ENCODE measurements around the gene MPPED1.

DNA sequence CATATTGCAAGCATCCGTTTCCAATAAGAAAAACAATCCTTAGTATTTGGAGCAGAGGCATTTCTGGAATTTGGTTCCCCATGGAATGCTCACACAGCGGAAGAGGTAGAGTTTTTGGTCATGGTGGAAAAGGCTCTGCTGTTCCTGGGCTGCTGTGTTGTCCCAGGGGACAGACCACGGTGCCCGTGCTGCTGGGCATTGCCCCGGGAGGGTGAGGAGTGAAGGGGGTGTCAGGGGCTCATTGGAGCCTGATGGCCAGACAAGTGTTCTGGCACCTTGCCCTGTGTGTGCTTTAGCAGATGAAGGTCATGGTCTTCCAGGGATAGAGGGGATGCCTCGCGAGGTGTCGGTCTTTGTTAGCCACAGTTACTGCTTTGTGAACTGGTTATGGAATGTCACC, 61.2 kb downstream of the MPPED1 start:
- TF ChIP-seq, protein P1, sequence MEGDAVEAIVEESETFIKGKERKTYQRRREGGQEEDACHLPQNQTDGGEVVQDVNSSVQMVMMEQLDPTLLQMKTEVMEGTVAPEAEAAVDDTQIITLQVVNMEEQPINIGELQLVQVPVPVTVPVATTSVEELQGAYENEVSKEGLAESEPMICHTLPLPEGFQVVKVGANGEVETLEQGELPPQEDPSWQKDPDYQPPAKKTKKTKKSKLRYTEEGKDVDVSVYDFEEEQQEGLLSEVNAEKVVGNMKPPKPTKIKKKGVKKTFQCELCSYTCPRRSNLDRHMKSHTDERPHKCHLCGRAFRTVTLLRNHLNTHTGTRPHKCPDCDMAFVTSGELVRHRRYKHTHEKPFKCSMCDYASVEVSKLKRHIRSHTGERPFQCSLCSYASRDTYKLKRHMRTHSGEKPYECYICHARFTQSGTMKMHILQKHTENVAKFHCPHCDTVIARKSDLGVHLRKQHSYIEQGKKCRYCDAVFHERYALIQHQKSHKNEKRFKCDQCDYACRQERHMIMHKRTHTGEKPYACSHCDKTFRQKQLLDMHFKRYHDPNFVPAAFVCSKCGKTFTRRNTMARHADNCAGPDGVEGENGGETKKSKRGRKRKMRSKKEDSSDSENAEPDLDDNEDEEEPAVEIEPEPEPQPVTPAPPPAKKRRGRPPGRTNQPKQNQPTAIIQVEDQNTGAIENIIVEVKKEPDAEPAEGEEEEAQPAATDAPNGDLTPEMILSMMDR (conservative IDR thresholded peaks at IDR 0.05; ENCODE audit: low read length): no peak
- no peak for TF ChIP-seq EZH2phosphoT487 (IDR thresholded peaks at IDR 0.05; ENCODE audit: borderline replicate concordance)

Measured in Loucy (cell line).